Stimulated activated CD8-positive, alpha-beta memory T cell treated with anti-CD3 and anti-CD28 coated beads, Interleukin-2, amount 100 ng/mL, for 1 hour (primary cell): ENCODE data around the gene AGAP9.
"Not testable (repeated sequence)": the region's sequence is repeated elsewhere in the genome, so short reads cannot be mapped to it uniquely, and the experiment has no call there.

Experiments
- DNase-seq, 2 donors: peaks; one replicate each; pipeline ENCODE4 v3.0.0-alpha.2; 2020; ENCODE audit warnings: low read depth in 2 of 2

The AGAP9 gene

GRCh38 chr10:47485943-47486342 lies 37.5 kb downstream of the AGAP9 start:
- DNase-seq, result not testable (repeated sequence)

GRCh38 chr10:47484786-47485185 lies 38.7 kb downstream of the AGAP9 start:
- not testable (repeated sequence) for DNase-seq

DNA sequence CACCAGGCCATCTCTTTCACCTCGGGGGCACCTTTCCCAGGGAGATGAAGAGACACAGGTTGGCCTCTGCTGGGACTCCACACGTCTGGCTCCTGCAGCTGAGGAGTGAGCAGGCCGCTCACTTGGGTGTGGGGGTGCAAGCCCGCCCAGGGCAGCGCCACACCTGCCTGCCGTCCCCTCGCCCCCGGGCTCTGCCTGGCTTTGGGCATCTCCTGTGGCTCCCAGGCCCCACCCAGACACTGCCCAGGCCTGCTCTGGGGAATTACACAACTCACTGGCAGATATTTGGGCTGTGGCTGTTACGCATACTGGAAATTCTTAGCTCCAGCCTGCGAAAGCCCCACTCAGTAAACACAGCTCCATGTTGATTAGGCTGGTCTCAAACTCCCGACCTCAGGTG lies 39.5 kb downstream of the AGAP9 start, which contains the start of gene ANXA8:
Gene ANXA8 (minus strand): TSS at position 193 of the 400 bp plus-strand sequence. CDS start 182 bp downstream, at position 11.
- DNase-seq, result not testable (repeated sequence)

DNA sequence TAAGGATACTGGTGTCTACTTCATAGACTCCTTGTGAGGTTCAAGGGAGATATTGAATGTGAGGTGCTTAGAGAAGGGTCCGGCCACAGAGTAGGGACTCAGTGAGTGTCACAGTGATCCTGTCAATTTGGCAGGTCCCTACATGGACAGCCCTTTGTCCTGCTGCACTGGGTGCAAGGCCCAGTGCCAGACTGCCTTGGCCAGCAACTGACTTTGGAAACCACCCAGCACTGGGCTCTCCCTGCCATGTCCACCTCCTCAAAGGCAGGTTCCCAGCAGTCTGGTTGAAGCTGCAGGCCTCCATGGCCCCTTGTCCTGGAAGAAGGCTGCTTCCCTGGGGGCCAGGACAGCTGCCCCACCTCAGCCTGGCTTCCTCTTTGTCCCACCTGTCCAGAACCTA lies 41.1 kb downstream of the AGAP9 start:
- not testable (repeated sequence) for DNase-seq

GRCh38 chr10:47481768-47482181 lies 41.7 kb downstream of the AGAP9 start:
- DNase-seq, result not testable (repeated sequence)

DNA sequence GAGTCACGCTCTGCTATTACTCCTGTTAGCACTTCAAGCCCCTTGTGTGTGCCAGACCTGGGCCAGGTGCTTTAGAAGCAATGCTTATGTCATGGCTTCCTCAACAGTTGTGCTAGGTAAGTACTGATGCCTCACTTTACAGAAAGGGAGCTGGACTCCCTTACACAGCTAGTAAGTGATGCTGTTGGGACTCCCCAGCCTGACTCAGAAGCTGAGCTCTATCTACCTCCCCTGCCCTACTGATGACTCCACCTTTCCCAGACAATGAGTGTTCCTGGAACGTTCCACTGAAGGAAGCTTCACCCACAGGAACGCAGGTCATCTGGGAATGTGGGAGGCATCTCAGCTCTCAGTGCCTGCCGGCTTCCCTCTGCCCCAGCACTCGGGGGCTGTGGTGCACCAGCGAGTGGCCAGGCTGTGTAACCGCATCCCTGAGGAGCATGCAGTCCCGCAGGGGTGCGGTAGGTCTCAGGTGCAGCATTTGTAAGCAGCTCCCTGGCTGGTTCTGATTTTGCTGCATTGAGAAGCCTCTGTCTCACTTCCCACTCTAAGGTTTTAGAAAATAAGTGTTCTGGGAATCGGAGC lies 42.2 kb downstream of the AGAP9 start:
- not testable (repeated sequence) for DNase-seq

- DNase-seq, result not testable (repeated sequence)
Measured at GRCh38 chr10:47480133-47480532, 43.3 kb downstream of the AGAP9 start.

DNA sequence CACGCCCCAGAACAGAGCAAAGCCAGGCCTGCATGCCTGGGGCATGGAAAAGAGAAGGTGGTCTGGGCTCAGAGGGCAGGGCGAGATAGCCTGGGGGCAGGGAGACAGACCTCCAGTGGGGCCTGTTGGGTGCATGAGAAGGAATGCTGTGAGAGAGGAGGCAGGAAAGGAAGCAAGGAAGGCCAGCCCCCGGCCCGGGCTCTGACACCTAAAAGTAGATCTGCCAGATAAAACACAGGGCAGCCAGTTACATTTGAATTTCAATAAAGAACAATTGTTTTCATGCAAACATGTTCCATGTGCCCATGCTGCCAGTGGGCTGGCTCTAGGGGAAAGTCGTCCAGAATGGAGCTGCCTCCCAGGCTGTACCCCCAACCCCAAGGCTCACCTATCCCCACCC lies 45.3 kb downstream of the AGAP9 start:
- not testable (repeated sequence) for DNase-seq

DNA sequence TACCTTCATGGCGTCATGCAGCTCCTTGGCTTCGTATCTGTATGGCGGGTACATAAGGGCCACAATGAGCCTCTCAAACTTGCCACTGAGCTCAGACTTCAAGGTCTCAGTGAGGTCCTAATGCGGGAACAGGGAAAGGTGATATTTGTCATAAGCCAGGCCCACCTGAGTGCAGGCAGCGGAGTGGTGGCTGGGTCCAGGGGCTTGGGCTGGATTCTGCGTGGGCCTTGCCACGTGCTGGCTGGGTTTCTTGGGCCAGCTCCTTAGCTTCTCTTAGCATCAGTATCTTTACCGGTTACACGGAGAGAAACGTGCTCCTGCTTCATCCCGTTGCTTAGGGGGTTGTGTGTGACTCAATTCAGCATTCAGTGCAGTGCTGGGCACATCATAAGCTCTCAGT lies 46.4 kb downstream of the AGAP9 start:
- not testable (repeated sequence) for DNase-seq

DNA sequence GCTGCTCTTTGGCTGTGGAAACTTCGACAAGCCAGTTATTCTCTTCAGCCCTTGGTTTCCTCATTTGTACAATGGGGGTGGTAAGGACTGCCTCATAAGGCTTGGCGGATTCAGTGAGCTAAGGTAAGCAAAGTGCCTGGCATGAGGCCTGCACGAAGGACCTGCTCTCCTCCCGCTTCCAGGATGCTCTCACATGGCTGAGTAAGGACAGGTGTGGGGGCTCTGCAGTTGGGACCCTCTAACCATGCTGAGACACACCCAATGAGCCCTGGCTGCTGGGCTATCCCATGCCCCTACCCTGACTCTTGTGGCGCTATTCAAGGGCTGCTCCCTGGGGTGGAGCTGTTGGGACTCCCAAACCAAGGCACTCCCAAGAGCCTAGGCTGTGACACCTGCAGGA lies 48.3 kb downstream of the AGAP9 start:
- not testable (repeated sequence) for DNase-seq

DNA sequence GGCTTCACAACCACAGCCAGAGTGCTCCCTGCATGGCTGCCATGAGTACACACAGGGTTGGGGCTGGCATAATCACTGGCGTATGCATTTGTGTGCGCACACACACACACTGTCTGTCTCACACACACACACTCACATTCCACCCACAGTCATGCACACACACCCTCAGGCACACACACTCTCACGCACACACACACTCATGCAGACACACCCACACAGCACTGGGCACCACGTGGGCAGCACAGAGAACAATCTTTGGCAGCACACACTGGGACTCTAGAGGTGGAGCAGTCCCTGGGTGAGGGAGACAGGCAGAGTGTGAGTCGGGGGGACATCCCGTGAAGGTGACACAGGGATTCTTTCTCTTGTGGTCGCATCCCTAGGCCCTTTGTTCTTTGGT lies 49.9 kb downstream of the AGAP9 start:
- not testable (repeated sequence) for DNase-seq

DNA sequence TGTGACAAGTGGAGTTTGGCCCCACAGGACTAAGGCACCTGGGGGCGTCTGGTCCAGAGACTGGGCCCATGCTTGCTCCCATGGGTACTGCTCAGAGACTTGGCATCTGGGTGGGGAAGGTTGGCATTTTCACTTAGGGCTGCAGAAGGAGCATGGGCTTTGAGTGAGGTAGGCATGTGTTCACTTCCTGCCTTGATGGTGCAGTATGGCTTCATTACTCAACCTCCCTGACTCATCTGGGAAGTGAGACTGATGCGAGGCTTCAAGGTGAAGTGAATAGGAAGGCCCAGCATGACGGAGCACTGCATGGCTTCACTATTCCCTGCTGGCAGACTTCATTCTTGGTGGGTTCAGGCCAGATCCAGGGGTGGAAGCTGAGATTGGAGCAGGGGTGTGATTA lies 50.8 kb downstream of the AGAP9 start:
- DNase-seq, result not testable (repeated sequence)

DNA sequence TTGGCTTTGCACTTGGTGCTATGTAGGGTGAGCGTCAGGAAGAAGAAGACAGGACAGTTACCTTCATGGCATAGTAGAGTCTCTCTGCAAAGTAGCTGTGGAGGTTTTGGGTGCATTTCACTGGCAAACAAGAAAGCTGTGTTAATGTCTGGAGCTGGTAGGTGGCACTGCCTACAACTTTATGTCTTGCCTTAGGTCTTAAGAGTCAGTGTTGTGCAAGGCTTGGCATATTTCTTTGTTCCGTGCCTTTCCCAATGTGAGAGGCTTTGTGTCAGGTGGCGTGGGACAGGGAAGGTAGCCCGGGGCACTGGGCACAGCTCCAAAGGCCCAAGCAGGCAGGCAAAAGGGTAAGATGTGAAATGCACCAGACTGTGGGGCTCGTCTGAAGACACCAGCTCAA lies 51.4 kb downstream of the AGAP9 start:
- DNase-seq, result not testable (repeated sequence)

- DNase-seq, result not testable (repeated sequence)
Measured at GRCh38 chr10:47468731-47469528, 54.5 kb downstream of the AGAP9 start.

DNA sequence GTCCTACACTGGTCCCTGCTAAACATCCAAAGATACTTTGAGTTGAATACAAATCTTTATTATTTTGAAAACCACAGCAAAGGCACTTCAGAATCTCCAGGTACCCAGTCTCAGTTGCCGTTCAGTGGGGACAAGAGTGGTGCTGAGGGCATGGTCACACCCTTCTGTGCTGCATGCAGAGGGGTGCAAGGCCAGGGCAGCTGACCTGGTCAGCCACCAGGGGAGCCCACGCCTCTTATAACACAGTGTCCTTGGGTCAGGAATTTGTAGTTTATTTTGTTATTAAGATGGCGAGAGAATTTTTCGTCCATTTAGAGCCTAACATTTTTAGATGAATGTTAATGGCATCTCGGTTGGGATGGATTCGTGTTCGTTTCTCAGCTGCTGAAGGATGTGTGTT lies 55.5 kb downstream of the AGAP9 start:
- DNase-seq, result not testable (repeated sequence)

DNA sequence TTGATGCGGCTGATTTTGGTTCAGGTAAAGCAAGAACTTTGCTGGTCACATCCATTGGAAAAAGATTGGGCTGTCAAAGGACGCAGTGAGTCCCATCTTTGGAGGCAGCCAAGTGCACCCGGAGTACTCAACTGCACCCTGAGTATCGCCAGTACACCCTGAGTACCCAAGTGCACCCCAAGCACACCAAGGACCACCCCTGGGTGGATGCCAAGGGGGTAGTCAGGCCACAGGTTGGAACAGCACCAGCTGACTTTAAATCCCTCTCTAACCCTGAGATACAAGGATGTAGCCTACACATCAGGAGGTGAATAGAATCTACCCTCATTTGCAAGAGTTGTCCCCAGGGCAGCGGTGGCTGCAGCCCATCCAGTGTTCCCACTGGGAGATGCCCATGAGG lies 56.0 kb downstream of the AGAP9 start:
- not testable (repeated sequence) for DNase-seq

DNA sequence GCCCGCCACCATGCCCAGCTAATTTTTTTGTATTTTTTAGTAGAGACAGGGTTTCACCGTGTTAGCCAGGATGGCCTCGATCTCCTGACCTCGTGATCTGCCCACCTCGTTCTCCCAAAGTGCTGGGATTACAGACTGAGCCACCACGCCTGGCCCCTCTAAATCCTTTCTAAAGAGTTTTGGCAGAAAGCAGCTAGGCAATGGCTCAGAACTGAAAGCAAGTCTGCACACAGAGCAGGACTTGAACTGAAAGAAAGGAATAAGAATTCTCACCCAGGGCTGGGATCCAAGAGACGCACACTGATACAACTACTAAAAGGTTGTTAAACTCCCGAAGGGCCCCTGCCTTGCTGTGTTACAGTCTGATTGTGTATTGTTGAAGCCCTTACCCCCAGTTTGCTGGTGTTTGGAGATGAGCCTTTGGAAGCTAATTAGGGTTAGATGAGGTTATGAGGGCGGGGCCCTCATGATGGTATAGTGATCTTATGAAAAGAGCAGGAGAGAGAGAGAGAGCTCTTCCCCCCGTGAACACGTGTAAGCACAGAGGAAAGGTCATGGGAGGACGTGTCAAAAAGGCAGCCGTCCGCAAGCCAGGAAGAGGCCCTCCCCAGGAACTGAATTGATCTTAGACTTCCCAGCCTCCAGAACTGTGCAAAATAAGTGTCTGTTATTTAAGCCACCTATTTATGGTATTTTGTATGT lies 58.1 kb downstream of the AGAP9 start:
- DNase-seq, result not testable (repeated sequence)

DNA sequence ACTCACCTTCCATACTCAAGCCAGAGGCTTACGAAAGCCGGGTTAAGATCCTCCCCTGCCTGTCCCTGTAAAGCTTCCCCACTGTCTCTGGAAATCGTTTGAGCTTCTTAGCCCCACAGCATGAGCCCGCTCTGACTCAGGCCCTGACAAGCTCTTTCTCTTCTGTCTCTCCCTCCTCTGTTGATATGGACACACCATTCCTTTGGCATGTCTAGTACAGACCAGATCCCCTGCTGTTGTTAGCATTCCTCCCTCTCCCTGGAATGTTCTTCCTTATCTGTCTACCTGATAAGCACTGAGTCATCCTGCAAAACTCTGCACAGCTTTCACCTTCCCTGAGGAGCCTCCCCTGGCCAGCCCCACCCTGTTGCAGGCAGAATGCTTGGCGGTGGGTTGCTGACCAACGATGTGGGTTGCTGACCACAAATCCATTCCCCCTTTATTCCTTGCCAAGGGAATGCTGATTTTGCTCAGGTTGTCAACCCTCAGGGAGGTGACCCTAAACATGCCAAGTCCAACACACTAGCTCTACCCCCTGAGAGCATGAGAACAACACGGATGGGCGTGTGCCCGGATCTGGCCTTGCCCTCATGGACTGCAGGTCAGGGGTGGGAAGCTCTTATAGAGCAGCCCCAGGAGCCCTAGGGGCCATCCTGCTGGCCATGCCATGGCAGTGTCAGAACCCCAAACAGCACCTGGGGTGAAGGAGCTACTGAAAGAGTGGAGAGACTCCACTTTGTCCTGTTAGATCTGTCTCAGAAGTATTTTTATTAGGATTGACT lies 60.7 kb downstream of the AGAP9 start:
- DNase-seq, result not testable (repeated sequence)

DNA sequence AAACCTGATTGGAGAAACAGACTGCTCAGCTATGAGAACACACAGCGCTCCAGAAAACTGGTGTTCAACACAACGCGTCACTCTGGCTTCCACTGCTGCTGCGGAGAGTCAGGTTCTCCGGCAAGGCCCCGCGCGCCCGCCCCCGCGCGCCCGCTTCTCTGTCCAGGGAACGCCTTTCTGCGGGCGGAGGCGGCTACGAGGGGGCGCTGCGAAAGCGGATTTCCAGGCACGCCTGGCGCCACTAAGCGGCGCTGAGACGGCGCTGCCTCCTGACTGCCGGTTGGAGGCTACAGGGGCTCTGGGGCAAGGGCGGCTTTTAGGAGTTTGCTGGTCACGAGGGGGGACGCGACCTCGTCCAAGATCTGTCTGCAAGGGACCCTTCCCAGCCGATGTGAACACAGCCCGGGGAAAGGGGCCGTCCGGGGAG lies 62.2 kb downstream of the AGAP9 start:
- DNase-seq, result not testable (repeated sequence)

DNA sequence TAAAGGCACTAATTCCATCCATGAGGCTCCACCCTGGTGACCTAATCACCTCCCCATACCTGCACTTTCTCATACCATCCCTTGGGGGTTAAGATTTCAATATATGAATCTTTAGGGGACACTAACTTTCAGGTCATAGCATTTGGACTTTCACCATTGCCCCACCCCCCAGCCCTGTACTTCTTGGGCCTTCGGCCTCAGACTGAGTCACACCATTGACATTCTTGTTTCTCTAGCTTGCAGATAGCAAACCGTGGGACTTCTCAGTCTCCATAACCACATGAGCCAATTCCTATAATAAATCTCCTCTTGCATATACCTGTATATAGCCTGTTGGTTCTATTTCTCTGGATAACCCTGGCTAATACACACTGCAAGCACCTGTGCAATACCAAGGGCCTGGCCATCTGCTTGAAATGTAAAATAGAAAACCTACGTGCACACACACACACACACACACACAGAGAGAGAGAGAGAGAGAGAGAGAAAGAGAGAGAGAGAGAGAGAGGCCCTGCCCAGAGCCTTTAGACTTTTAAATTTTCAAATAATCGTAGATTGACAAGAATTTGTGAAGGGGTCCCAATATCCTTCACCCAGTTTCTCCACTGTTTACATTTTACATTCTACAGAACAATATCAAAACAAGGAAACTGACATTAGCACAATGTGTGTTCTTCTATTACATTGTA lies 64.8 kb downstream of the AGAP9 start:
- no peak for DNase-seq

DNA sequence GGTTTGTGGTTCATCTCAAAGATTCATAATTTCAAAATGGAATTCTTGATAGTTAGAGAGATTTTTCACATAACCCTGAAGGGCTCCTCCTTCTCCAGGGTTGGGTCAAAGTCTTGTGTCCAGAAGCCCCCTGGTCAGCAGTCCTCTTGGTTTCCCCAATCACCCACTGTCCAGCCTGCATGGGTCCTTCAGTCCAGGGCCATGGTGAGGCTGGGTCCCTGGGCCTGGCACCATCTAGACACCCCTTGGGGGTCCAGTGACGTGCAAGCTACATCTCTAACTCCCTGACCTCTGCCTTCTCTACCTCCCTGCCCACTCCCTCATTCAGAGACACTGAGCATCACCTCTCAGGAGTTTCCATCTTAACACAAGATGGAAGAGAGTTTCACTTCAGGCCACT lies 65.6 kb downstream of the AGAP9 start:
- no peak for DNase-seq
